Vagina (tissue), 2 donors: Measurements from ENCODE around the gene MRM2.

Experiments
- CTCF ChIP-seq, 3 experiments: fragments of 450-650 bp in 2 of 3; fragments of 200-600 bp in 1 of 3; sonication (generic) in 1 of 3; IDR thresholded peaks; one replicate each; pipeline ENCODE4 v1.5.1; 2017 to 2019; ENCODE audit warnings: antibody characterized with exemption in 3 of 3, mild to moderate bottlenecking in 2 of 3, moderate library complexity in 2 of 3
- POLR2A ChIP-seq, 2 donors: fragments of 450-650 bp; IDR thresholded peaks; one replicate each; pipeline ENCODE4 v1.6.1; 2017; ENCODE audit warnings: antibody characterized with exemption in 2 of 2, mild to moderate bottlenecking in 2 of 2, moderate library complexity in 2 of 2
- POLR2AphosphoS5 ChIP-seq, 2 donors: sonication (generic); formaldehyde crosslinking; IDR thresholded peaks; one replicate each; pipeline ENCODE4 v1.9.0; 2017; ENCODE audit warnings: antibody characterized with exemption in 2 of 2, mild to moderate bottlenecking in 2 of 2, low read depth in 1 of 2; ENCODE audit not compliant: insufficient read depth in 1 of 2

GRCh38 chr7:2279896-2280295 is 37.9 kb upstream of the MRM2 start:
- no peak for TF ChIP-seq POLR2A (IDR thresholded peaks at IDR 0.05)
- TF ChIP-seq CTCF (IDR thresholded peaks at IDR 0.05) = no peak
- TF ChIP-seq POLR2AphosphoS5 (IDR thresholded peaks at IDR 0.05; ENCODE audit: insufficient read depth in 1 of 2, low read depth in 1 of 2) = no peak
